Activated CD8-positive, alpha-beta memory T cell treated with anti-CD3 and anti-CD28 coated beads, Interleukin-2, amount 10 ng/mL, durations not matched to agents 7 days and 5 days (primary cell): ENCODE data around the gene SCN4B. TPM values are rescaled to one million over a fixed set of nuclear protein-coding genes. Genes with fewer than 3 reads are reported as not detected.

ENCODE experiments used
- ATAC-seq: fragments of 150-1000 bp; cut with Tn5 transposase; one replicate; pipeline ENCODE4 v1.10.0; 2021; ENCODE audit warnings: moderate library complexity
- CTCF ChIA-PET: fragments of 350-600 bp; sonication (Branson Sonifier 250); formaldehyde crosslinking; loops from one replicate; lab custom pipeline; 2021; ENCODE audit warnings: antibody characterized with exemption; lab: Charles Lee
- DNase-seq: peaks from one replicate; pipeline ENCODE4 v3.0.0-alpha.2; 2020
- H3K27ac Mint-ChIP-seq: one replicate; pipeline ENCODE4 v1.8.0; 2021; ENCODE audit warnings: mild to moderate bottlenecking, mixed read lengths
- H3K27me3 Mint-ChIP-seq: one replicate; pipeline ENCODE4 v1.8.0; 2021; ENCODE audit warnings: mixed read lengths
- H3K36me3 Mint-ChIP-seq: one replicate; pipeline ENCODE4 v1.8.0; 2021; ENCODE audit warnings: mild to moderate bottlenecking, mixed read lengths
- H3K4me1 Mint-ChIP-seq: one replicate; pipeline ENCODE4 v1.8.0; 2021; ENCODE audit warnings: mixed read lengths
- H3K4me3 Mint-ChIP-seq: one replicate; pipeline ENCODE4 v1.8.0; 2021; ENCODE audit warnings: mild to moderate bottlenecking, moderate library complexity, mixed read lengths
- H3K9me3 Mint-ChIP-seq: one replicate; pipeline ENCODE4 v1.8.0; 2022; ENCODE audit warnings: low read depth, mixed read lengths
- total RNA-seq, 2 experiments: library from RNA; stranded (reverse); gene quantifications; one replicate each; pipeline ENCODE4 v1.2.3, GENCODE V29; 2021

The SCN4B gene
- total RNA-seq, 2 experiments from 2014 or later, result 0.54 TPM; not detected in 1

GRCh38 chr11:118144301-118145268 lies 8.0 kb downstream of the SCN4B start:
- peak overlapping the region; percentile 71 for H3K4me3 Mint-ChIP-seq
- H3K27ac Mint-ChIP-seq, result no peak overlapping the region
- H3K36me3 Mint-ChIP-seq, result no peaks in the 10 kb centered on the region
- H3K4me1 Mint-ChIP-seq, result peaks cover 21% of the 10 kb centered on the region
- ATAC-seq (no peak), DNase-seq (no peak)
- no peaks in the 10 kb centered on the region for H3K9me3 Mint-ChIP-seq
- H3K27me3 Mint-ChIP-seq, result peaks cover 58% of the 10 kb centered on the region
- CTCF ChIA-PET, result interaction anchor here (0.6 to 6.2 kb wide), 25 partner anchors 8 to 545 kb away, joined by 3 to 73 read pairs (median 4); partner anchors contain the start of genes SCN4B and UBE4A

DNA sequence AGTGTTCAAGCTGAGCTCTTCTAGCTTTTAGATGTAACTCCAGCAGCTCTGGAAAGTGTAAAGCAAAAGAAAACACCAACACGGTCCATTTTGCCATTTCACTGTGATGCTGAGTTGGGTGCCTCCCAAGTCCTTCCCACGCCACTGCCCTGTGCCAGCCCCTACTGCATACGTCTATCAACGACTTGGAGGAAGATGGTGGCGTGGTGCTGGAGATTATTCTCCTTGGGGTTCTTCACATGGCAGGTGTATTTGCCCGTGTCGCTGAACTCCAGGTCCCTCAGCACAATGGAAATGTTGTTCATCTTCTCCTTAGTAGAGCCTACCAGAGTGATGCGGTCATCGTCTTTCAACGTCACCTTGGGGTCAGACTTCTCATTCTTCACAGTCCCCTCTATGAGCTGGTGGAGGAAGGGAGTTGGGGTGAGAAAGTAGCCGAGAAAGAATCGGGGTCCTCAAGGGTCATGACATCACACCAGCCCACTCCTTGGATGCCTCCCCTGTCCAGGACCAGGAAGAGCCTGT lies 8.9 kb downstream of the SCN4B start:
- no peaks in the 10 kb centered on the region for H3K36me3 Mint-ChIP-seq
- no peak overlapping the region for H3K4me3 Mint-ChIP-seq
- no peaks in the 10 kb centered on the region for H3K9me3 Mint-ChIP-seq
- DNase-seq (no peak), ATAC-seq (no peak)
- peaks cover 62% of the 10 kb centered on the region for H3K27me3 Mint-ChIP-seq
- H3K27ac Mint-ChIP-seq, result no peak overlapping the region
- peaks cover 21% of the 10 kb centered on the region for H3K4me1 Mint-ChIP-seq
- CTCF ChIA-PET, result interaction anchor here (1.0 to 6.2 kb wide), 12 partner anchors 9 to 336 kb away, joined by 3 to 73 read pairs (median 6); partner anchors contain the start of gene UBE4A

- Mint-ChIP-seq H3K27me3 (peaks cover 58% of the 10 kb centered on the region), H3K4me3 (peak overlapping the region; percentile 38), H3K27ac (no peak overlapping the region), H3K4me1 (peaks cover 21% of the 10 kb centered on the region), H3K36me3 (no peaks in the 10 kb centered on the region), H3K9me3 (no peaks in the 10 kb centered on the region)
- ATAC-seq (no peak), DNase-seq (peak; percentile 54)
- CTCF ChIA-PET, result interaction anchor here (1.0 to 6.2 kb wide), 10 partner anchors 9 to 335 kb away, joined by 3 to 73 read pairs (median 4); partner anchors contain the start of genes SCN4B and UBE4A
These were observed 9.8 kb downstream of the SCN4B start for GRCh38 chr11:118142809-118143208.

GRCh38 chr11:118142081-118142480 lies 10.5 kb downstream of the SCN4B start:
- Mint-ChIP-seq H3K27me3 (peaks cover 57% of the 10 kb centered on the region), H3K27ac (no peak overlapping the region), H3K9me3 (no peaks in the 10 kb centered on the region), H3K36me3 (no peaks in the 10 kb centered on the region), H3K4me1 (peaks cover 16% of the 10 kb centered on the region), H3K4me3 (no peak overlapping the region)
- no peak for ATAC-seq
- CTCF ChIA-PET, result interaction anchor here (1.0 to 6.2 kb wide), 7 partner anchors 8 to 155 kb away, joined by 3 to 73 read pairs (median 6); partner anchors contain the start of gene SCN4B
- no peak for DNase-seq

DNA sequence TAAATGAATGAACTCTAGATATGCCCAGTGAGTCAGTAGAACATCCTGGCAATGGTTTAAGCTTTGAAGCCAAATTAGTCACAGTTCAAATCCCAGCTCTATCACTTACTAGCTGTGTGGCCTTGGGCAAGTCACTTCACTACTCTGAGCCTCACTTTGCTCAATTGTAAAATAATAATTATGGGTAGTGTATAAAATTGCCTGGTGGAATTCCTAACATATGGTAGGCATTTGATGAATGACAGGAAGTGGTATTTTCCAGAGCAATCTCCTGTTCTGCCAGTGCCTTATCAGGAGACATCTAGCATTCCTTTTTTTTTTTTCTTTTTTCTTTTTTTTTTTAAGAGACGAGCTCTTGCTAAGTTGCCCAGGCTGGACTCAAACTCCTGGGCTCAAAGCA lies 13.0 kb downstream of the SCN4B start:
- ATAC-seq (no peak), DNase-seq (no peak)
- Mint-ChIP-seq H3K4me1 (peaks cover 9% of the 10 kb centered on the region), H3K36me3 (no peaks in the 10 kb centered on the region), H3K9me3 (no peaks in the 10 kb centered on the region), H3K27ac (no peak overlapping the region), H3K4me3 (no peak overlapping the region), H3K27me3 (peaks cover 62% of the 10 kb centered on the region)
- CTCF ChIA-PET, result interaction anchor here (0.8 to 1.6 kb wide), 2 partner anchors 32 to 332 kb away, joined by 3 to 7 read pairs; no protein-coding TSS in a partner anchor

DNA sequence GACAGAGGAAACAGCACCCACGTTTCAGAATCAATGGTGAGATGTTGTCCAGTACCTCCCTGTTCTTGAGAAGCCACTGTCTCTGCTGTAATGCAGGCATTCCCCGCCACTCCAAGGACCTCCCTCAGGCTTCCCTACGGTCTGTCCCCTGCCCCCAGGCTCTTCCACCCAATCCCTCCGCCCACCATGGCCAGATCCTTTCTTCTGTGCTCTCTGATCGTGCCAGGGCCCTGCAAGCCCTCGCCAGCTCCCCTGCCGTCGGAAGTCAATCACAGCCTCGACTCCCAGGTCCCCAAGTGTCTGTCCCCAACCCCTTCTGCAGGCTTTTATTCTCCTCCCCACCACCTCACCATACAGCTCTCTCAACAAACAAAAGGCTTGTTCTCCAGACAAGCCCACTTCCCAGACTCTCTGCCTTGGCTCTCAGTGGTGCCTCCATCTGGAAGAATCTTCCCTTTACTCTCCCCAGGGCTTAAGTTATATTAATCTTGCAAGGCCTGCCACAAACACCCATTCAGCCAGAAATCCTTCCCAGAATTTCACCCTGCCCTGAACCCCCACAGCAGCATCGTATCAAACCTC lies 13.7 kb downstream of the SCN4B start:
- CTCF ChIA-PET, result interaction anchor here (1.1 to 1.7 kb wide), 3 partner anchors 18 to 120 kb away, joined by 3 to 7 read pairs (median 6); no protein-coding TSS in a partner anchor
- Mint-ChIP-seq H3K27me3 (peaks cover 62% of the 10 kb centered on the region), H3K27ac (no peak overlapping the region)

GRCh38 chr11:118136801-118137200 lies 15.8 kb downstream of the SCN4B start:
- no peaks in the 10 kb centered on the region for H3K9me3 Mint-ChIP-seq
- ATAC-seq (no peak), DNase-seq (no peak)
- CTCF ChIA-PET, result interaction anchor here (1.1 kb wide), 1 partner anchor 154 kb away, joined by 3 read pairs; no protein-coding TSS in a partner anchor
- no peaks in the 10 kb centered on the region for H3K4me1 Mint-ChIP-seq
- no peaks in the 10 kb centered on the region for H3K36me3 Mint-ChIP-seq
- no peak overlapping the region for H3K4me3 Mint-ChIP-seq
- peaks cover 56% of the 10 kb centered on the region for H3K27me3 Mint-ChIP-seq
- no peak overlapping the region for H3K27ac Mint-ChIP-seq

More for the DNA sequence above, 13.7 kb downstream of the SCN4B start:
- no peak for DNase-seq
- H3K4me1 Mint-ChIP-seq, result peaks cover 9% of the 10 kb centered on the region
- no peak overlapping the region for H3K4me3 Mint-ChIP-seq
- no peaks in the 10 kb centered on the region for H3K36me3 Mint-ChIP-seq
- H3K9me3 Mint-ChIP-seq, result no peaks in the 10 kb centered on the region
- no peak for ATAC-seq

DNA sequence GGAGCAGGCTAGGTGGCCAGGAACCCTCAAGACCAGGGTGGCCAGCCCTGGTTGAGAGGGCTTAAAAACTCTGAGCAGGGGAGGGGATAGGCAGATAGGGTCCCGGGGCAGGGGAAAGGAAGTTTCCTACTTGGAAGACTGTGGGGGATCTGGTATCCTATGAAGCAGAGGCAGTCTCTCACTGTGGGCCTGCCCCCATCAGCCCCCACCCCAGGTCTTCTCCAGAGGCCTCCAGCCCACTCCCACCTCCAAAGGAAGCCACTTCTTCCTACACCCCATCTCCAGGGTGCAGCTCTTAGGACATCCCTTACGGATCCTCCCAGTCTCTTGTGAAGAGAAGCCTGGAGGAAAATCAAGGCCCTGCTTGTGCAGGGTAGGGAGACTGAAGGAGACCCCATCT lies 16.3 kb downstream of the SCN4B start:
- peaks cover 52% of the 10 kb centered on the region for H3K27me3 Mint-ChIP-seq
- H3K4me1 Mint-ChIP-seq, result no peaks in the 10 kb centered on the region
- CTCF ChIA-PET, result interaction anchor here (1.1 kb wide), 1 partner anchor 155 kb away, joined by 3 read pairs; no protein-coding TSS in a partner anchor
- H3K9me3 Mint-ChIP-seq, result no peaks in the 10 kb centered on the region
- no peaks in the 10 kb centered on the region for H3K36me3 Mint-ChIP-seq
- no peak overlapping the region for H3K4me3 Mint-ChIP-seq
- H3K27ac Mint-ChIP-seq, result no peak overlapping the region
- DNase-seq (no peak), ATAC-seq (no peak)

DNA sequence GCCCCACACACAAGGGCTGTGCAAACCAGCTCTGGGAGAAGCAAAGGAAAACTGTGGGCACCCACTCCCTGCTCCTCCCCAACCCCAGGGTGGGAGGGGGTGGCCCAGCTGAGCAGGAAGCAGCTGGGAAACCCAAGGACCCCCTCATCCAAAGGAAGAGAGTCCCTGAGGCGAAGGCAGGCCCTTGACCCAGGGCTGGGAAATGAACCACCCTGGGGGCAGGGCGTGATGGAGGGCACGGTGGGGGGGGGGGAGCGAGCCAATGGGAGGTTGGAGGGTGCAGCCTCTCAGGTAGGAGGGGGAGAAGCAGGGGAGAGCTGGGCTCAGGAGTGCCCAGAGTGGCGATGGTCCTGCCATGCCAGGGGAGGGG lies 16.8 kb downstream of the SCN4B start:
- ATAC-seq (no peak), DNase-seq (no peak)
- H3K4me1 Mint-ChIP-seq, result no peaks in the 10 kb centered on the region
- no peak overlapping the region for H3K4me3 Mint-ChIP-seq
- no peaks in the 10 kb centered on the region for H3K36me3 Mint-ChIP-seq
- CTCF ChIA-PET, result interaction anchor here (2.3 kb wide), 1 partner anchor 35 kb away, joined by 11 read pairs; no protein-coding TSS in a partner anchor
- H3K9me3 Mint-ChIP-seq, result no peaks in the 10 kb centered on the region
- H3K27me3 Mint-ChIP-seq, result peaks cover 56% of the 10 kb centered on the region
- no peak overlapping the region for H3K27ac Mint-ChIP-seq

DNA sequence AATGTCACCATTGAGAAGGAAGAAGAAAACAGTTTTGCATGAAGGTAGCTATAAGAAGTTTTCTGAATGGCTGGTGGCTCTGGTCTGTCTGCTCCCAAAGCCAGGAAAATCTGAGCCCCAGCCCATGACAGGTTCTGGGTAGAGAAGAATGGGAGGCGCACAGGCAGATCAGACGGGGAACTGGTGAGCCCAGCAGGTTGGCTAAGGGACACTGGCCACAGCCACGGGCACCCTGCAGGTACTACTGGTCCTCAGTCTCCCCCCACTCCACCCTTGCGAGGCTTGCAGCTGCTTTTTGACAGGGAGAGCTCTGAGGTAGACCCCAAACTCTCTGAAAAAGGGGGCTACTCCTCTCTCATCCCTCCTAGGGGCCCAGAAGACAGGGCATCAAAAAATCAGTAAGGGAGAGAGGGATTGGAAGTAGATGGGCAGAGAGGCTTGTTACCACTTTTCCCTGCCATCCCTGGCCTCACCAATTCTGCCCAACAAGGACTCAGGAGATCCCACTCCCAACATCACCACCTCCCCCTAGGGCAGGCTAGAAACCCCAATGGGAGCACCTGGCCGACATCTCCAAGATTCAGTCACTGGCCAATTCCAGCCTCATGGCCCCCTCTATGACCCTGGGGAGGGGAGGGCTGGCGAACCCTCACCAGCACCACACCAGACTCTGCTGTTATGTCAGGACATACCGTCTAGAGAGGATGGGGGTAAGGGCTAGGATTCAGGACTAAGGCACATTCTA lies 17.4 kb downstream of the SCN4B start:
- no peak for ATAC-seq
- CTCF ChIA-PET, result interaction anchor here (0.8 to 2.3 kb wide), 3 partner anchors 8 to 36 kb away, joined by 3 to 11 read pairs (median 4); no protein-coding TSS in a partner anchor

GRCh38 chr11:118133816-118134215 lies 18.8 kb downstream of the SCN4B start:
- DNase-seq (no peak), ATAC-seq (no peak)
- peaks cover 48% of the 10 kb centered on the region for H3K27me3 Mint-ChIP-seq
- H3K27ac Mint-ChIP-seq, result no peak overlapping the region
- H3K4me3 Mint-ChIP-seq, result no peak overlapping the region
- H3K4me1 Mint-ChIP-seq, result peaks cover 7% of the 10 kb centered on the region
- CTCF ChIA-PET, result interaction anchor here (1.3 to 2.3 kb wide), 2 partner anchors 9 to 37 kb away, joined by 4 to 11 read pairs; no protein-coding TSS in a partner anchor
- H3K36me3 Mint-ChIP-seq, result no peaks in the 10 kb centered on the region
- no peaks in the 10 kb centered on the region for H3K9me3 Mint-ChIP-seq

More for the DNA sequence above, 17.4 kb downstream of the SCN4B start:
- Mint-ChIP-seq H3K4me3 (no peak overlapping the region), H3K36me3 (no peaks in the 10 kb centered on the region), H3K27ac (no peak overlapping the region), H3K4me1 (no peaks in the 10 kb centered on the region), H3K9me3 (no peaks in the 10 kb centered on the region), H3K27me3 (peaks cover 53% of the 10 kb centered on the region)
- no peak for DNase-seq

- no peak overlapping the region for H3K4me3 Mint-ChIP-seq
- no peaks in the 10 kb centered on the region for H3K36me3 Mint-ChIP-seq
- DNase-seq (no peak), ATAC-seq (no peak)
- H3K27me3 Mint-ChIP-seq, result peaks cover 42% of the 10 kb centered on the region
- CTCF ChIA-PET, result no interaction called here
- no peaks in the 10 kb centered on the region for H3K9me3 Mint-ChIP-seq
- H3K4me1 Mint-ChIP-seq, result peaks cover 7% of the 10 kb centered on the region
- H3K27ac Mint-ChIP-seq, result no peak overlapping the region
These were observed 20.1 kb downstream of the SCN4B start for GRCh38 chr11:118132385-118133151.
